ENCODE data around the gene FAM89A.
"Not testable (repeated sequence)": the region's sequence is repeated elsewhere in the genome, so short reads cannot be mapped to it uniquely, and the experiment has no call there.

FAM89A gene

DNA sequence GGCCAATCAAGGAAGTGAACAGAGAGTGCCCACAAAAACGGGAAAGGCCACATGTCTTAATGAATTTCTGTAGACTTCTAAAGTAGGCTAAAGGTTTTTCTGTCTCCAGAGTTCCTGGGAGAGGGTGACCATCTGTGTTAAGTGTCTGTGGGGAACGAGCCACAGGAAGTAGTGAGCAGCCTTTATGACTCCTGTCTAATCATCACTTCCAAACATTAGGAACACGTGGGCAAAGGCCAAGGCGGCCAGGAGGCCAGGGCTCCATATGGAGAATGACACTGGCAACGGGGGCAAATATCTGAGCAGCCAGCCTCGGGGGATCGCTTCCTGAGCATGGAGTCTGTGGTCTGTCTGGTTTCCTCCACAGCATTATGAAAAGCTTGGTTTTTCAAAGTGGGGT, 7.1 kb downstream of the FAM89A start:
- Histone ChIP-seq H3F3A (ENCODE audit: insufficient read depth, low read length) (no peaks in the 10 kb centered on the region), H3K79me2 (ENCODE audit: low read length) (no peaks in the 10 kb centered on the region), H3K9ac (ENCODE audit: low read length) (no peak overlapping the region), H3K27ac (ENCODE audit: low read length) (no peak overlapping the region), H3K36me3 (replicated peaks; ENCODE audit: insufficient read depth, low read length) (no peaks in the 10 kb centered on the region), H3K4me3 (ENCODE audit: low read length) (no peak overlapping the region), H3K4me1 (ENCODE audit: low read length) (peaks cover 7% of the 10 kb centered on the region; the same call in 1 of the 2 replicates), H2AFZ (ENCODE audit: low read length) (no peak overlapping the region), H3K4me2 (ENCODE audit: low read depth, low read length) (no peak overlapping the region), H3K27me3 (replicated peaks; ENCODE audit: insufficient read depth, low read length) (no peaks in the 10 kb centered on the region), H4K20me1 (ENCODE audit: insufficient read depth, low read length) (no peaks in the 10 kb centered on the region), H3K9me3 (replicated peaks; ENCODE audit: insufficient read depth, low read length) (no peaks in the 10 kb centered on the region), H3K9me2 (replicated peaks; ENCODE audit: insufficient read depth, low read length) (no peaks in the 10 kb centered on the region)
- no peak for TF ChIP-seq EZH2phosphoT487 (IDR thresholded peaks at IDR 0.05; ENCODE audit: low read length)
- no peak for DNase-seq

- no peaks in the 10 kb centered on the region for H3K4me1 ChIP-seq (ENCODE audit: low read length)
- H3F3A ChIP-seq (ENCODE audit: insufficient read depth, low read length), result no peaks in the 10 kb centered on the region
- H3K9me2 ChIP-seq (replicated peaks; ENCODE audit: insufficient read depth, low read length), result no peaks in the 10 kb centered on the region
- no peak overlapping the region for H3K9ac ChIP-seq (ENCODE audit: low read length)
- H3K9me3 ChIP-seq (replicated peaks; ENCODE audit: insufficient read depth, low read length), result no peaks in the 10 kb centered on the region
- no peak overlapping the region for H3K4me3 ChIP-seq (ENCODE audit: low read length)
- DNase-seq, result no peak
- H3K36me3 ChIP-seq (replicated peaks; ENCODE audit: insufficient read depth, low read length), result no peaks in the 10 kb centered on the region
- H3K79me2 ChIP-seq (ENCODE audit: low read length), result no peaks in the 10 kb centered on the region
- no peak overlapping the region for H3K4me2 ChIP-seq (ENCODE audit: low read depth, low read length)
- H4K20me1 ChIP-seq (ENCODE audit: insufficient read depth, low read length), result no peaks in the 10 kb centered on the region
- H3K27me3 ChIP-seq (replicated peaks; ENCODE audit: insufficient read depth, low read length), result no peaks in the 10 kb centered on the region
- no peak overlapping the region for H3K27ac ChIP-seq (ENCODE audit: low read length)
- no peak overlapping the region for H2AFZ ChIP-seq (ENCODE audit: low read length)
- TF ChIP-seq EZH2 (optimal IDR thresholded peaks at IDR 0.05; ENCODE audit: low read depth, low read length) (no peak), EZH2phosphoT487 (IDR thresholded peaks at IDR 0.05; ENCODE audit: low read length) (no peak), CTCF (IDR thresholded peaks at IDR 0.05; ENCODE audit: low read length) (no peak)
Observed at GRCh38 chr1:231029841-231030240, 10.2 kb downstream of the FAM89A start.

GRCh38 chr1:231029247-231029646, 10.8 kb downstream of the FAM89A start:
- not testable (repeated sequence) for H3K4me3 ChIP-seq (ENCODE audit: low read length); H3K27me3 ChIP-seq (replicated peaks; ENCODE audit: insufficient read depth, low read length); H3K9me2 ChIP-seq (replicated peaks; ENCODE audit: insufficient read depth, low read length); H3K4me1 ChIP-seq (ENCODE audit: low read length); H3K79me2 ChIP-seq (ENCODE audit: low read length); H3K4me2 ChIP-seq (ENCODE audit: low read depth, low read length); H3K36me3 ChIP-seq (replicated peaks; ENCODE audit: insufficient read depth, low read length); DNase-seq; H3K9me3 ChIP-seq (replicated peaks; ENCODE audit: insufficient read depth, low read length); H4K20me1 ChIP-seq (ENCODE audit: insufficient read depth, low read length); H3K27ac ChIP-seq (ENCODE audit: low read length); H3F3A ChIP-seq (ENCODE audit: insufficient read depth, low read length); H3K9ac ChIP-seq (ENCODE audit: low read length); H2AFZ ChIP-seq (ENCODE audit: low read length)

- no peaks in the 10 kb centered on the region for H3K79me2 ChIP-seq (ENCODE audit: low read length)
- H3K4me1 ChIP-seq (ENCODE audit: low read length), result no peaks in the 10 kb centered on the region
- H3F3A ChIP-seq (ENCODE audit: insufficient read depth, low read length), result no peaks in the 10 kb centered on the region
- H4K20me1 ChIP-seq (ENCODE audit: insufficient read depth, low read length), result no peaks in the 10 kb centered on the region
- H3K9me2 ChIP-seq (replicated peaks; ENCODE audit: insufficient read depth, low read length), result no peaks in the 10 kb centered on the region
- H2AFZ ChIP-seq (ENCODE audit: low read length), result no peak overlapping the region
- H3K4me3 ChIP-seq (ENCODE audit: low read length), result no peak overlapping the region
- no peak overlapping the region for H3K4me2 ChIP-seq (ENCODE audit: low read depth, low read length)
- no peak overlapping the region for H3K9ac ChIP-seq (ENCODE audit: low read length)
- TF ChIP-seq CTCF (IDR thresholded peaks at IDR 0.05; ENCODE audit: low read length) (no peak), EZH2 (optimal IDR thresholded peaks at IDR 0.05; ENCODE audit: low read depth, low read length) (no peak), EZH2phosphoT487 (IDR thresholded peaks at IDR 0.05; ENCODE audit: low read length) (no peak)
- no peak overlapping the region for H3K27ac ChIP-seq (ENCODE audit: low read length)
- DNase-seq, result no peak
- no peaks in the 10 kb centered on the region for H3K27me3 ChIP-seq (replicated peaks; ENCODE audit: insufficient read depth, low read length)
- H3K9me3 ChIP-seq (replicated peaks; ENCODE audit: insufficient read depth, low read length), result no peaks in the 10 kb centered on the region
- no peaks in the 10 kb centered on the region for H3K36me3 ChIP-seq (replicated peaks; ENCODE audit: insufficient read depth, low read length)
Observed at GRCh38 chr1:231028682-231029081, 11.4 kb downstream of the FAM89A start.

Measured in MM.1S (cell line).